H1 (cell line): ENCODE measurements around the gene FSTL4. TPM values are rescaled to one million over a fixed set of nuclear protein-coding genes. Genes with fewer than 3 reads are reported as not detected.

Experiments used
- CHD7 ChIP-seq: fragments of 300-600 bp; sonication (generic); IDR thresholded peaks from 2 replicates; pipeline ENCODE4 v1.7.1; 2012; ENCODE audit warnings: low read length, moderate library complexity, mild to moderate bottlenecking, inconsistent platforms; ENCODE audit not compliant: insufficient replicate concordance
- MAX ChIP-seq: IDR thresholded peaks from 2 replicates; pipeline ENCODE4 v1.6.1; 2012; ENCODE audit warnings: inconsistent platforms
- polyA plus RNA-seq, 7 experiments: library from polyadenylated mRNA; depleted of rRNA in 3 of 7; stranded (reverse) in 5 of 7; unstranded in 2 of 7; fragments of >200 nt in 5 of 7; fragments of 200-250 nt in 2 of 7; gene quantifications; 1 replicate in 5 of 7; 2 replicates in 1 of 7; 4 replicates in 1 of 7; pipeline versions ENCODE4 v1.2.1 to v1.2.3, GENCODE V29; 2011 to 2013; ENCODE audit warnings: missing spikeins in 2 of 7, mixed read lengths in 2 of 7
- total RNA-seq: library from RNA; stranded (reverse); fragmentation: NEBNext Ultra II Directional; extraction: Animal tissue kit (Norgen Biotek cat#: 25700); gene quantifications from 2 replicates; pipeline ENCODE4 v1.2.1, GENCODE V29; 2021

The FSTL4 gene
- total and polyA plus RNA-seq, 2 of the 8 experiments (the other 6 are each of a cell fraction or from before 2014, with no cell fraction given), result 3.1 to 4.1 TPM

- TF ChIP-seq CHD7 (no peak), MAX (no peak)
- TF ChIP-seq, all 59 proteins: peak for 1
Observed at GRCh38 chr5:133363807-133364587, 248.3 kb downstream of the FSTL4 start (continued).
